HEK293T (cell line): ENCODE results near the gene ARHGEF38.

Experiments used
- CTCF ChIA-PET: fragments of 350-600 bp; formaldehyde crosslinking; extraction: SDS; loops from one replicate; lab custom pipeline; 2021; ENCODE audit warnings: antibody characterized with exemption, inconsistent platforms; lab: Yijun Ruan, JAX
- POLR2A ChIA-PET: fragments of 350-600 bp; formaldehyde crosslinking; extraction: SDS; loops from one replicate; lab custom pipeline; 2020; ENCODE audit warnings: antibody characterized with exemption, inconsistent platforms; lab: Yijun Ruan, JAX
- DNase-seq: peaks from one replicate; pipeline ENCODE4 v3.0.0; 2012; ENCODE audit warnings: mixed read lengths; ENCODE audit errors: extremely low spot score
- ARNT ChIP-seq: fragments of 450-650 bp; IDR thresholded peaks from 2 replicates; pipeline ENCODE4 v1.6.1; 2017; ENCODE audit warnings: mild to moderate bottlenecking
- BHLHE40 ChIP-seq: fragments of 450-650 bp; IDR thresholded peaks from 2 replicates; pipeline ENCODE4 v1.6.1; 2016; ENCODE audit warnings: mild to moderate bottlenecking, moderate library complexity, borderline replicate concordance
- CTBP1 ChIP-seq: fragments of 450-650 bp; IDR thresholded peaks from 2 replicates; pipeline ENCODE4 v1.6.1; 2016; ENCODE audit warnings: borderline replicate concordance
- ELF4 ChIP-seq: fragments of 450-650 bp; IDR thresholded peaks from 2 replicates; pipeline ENCODE4 v1.6.1; 2017; ENCODE audit warnings: antibody characterized with exemption
- FOXA1 ChIP-seq: fragments of 450-650 bp; IDR thresholded peaks from 2 replicates; pipeline ENCODE4 v1.6.1; 2016; ENCODE audit warnings: mild to moderate bottlenecking
- FOXK2 ChIP-seq: fragments of 450-650 bp; IDR thresholded peaks from 2 replicates; pipeline ENCODE4 v1.6.1; 2016; ENCODE audit warnings: mild to moderate bottlenecking
- FOXM1 ChIP-seq: fragments of 450-650 bp; IDR thresholded peaks from 2 replicates; pipeline ENCODE4 v1.6.1; 2017; ENCODE audit warnings: mild to moderate bottlenecking, borderline replicate concordance
- HDGF ChIP-seq: fragments of 450-650 bp; IDR thresholded peaks from 2 replicates; pipeline ENCODE4 v1.6.1; 2017; ENCODE audit warnings: antibody characterized with exemption, borderline replicate concordance
- L3MBTL2 ChIP-seq: fragments of 450-650 bp; conservative IDR thresholded peaks from 2 replicates; pipeline ENCODE4 v1.6.1; 2016; ENCODE audit warnings: mild to moderate bottlenecking
- LEF1 ChIP-seq: fragments of 450-650 bp; IDR thresholded peaks from 2 replicates; pipeline ENCODE4 v1.6.1; 2017; ENCODE audit warnings: mild to moderate bottlenecking, borderline replicate concordance
- NFRKB ChIP-seq: fragments of 450-650 bp; IDR thresholded peaks from 2 replicates; pipeline ENCODE4 v1.6.1; 2016; ENCODE audit warnings: mild to moderate bottlenecking, moderate library complexity
- SP1 ChIP-seq: fragments of 450-650 bp; IDR thresholded peaks from 2 replicates; pipeline ENCODE4 v1.6.1; 2017
- SUZ12 ChIP-seq: fragments of 450-650 bp; IDR thresholded peaks from 2 replicates; pipeline ENCODE4 v1.6.1; 2016; ENCODE audit warnings: mild to moderate bottlenecking
- TARDBP ChIP-seq: fragments of 450-650 bp; IDR thresholded peaks from 2 replicates; pipeline ENCODE4 v1.6.1; 2016
- ZNF384 ChIP-seq: fragments of 450-650 bp; IDR thresholded peaks from 2 replicates; pipeline ENCODE4 v1.6.1; 2016
- TF ChIP-seq, protein P1 (sequence below): fragments of 450-650 bp; IDR thresholded peaks from 2 replicates; pipeline ENCODE4 v1.6.1; 2016

The ARHGEF38 gene

DNA sequence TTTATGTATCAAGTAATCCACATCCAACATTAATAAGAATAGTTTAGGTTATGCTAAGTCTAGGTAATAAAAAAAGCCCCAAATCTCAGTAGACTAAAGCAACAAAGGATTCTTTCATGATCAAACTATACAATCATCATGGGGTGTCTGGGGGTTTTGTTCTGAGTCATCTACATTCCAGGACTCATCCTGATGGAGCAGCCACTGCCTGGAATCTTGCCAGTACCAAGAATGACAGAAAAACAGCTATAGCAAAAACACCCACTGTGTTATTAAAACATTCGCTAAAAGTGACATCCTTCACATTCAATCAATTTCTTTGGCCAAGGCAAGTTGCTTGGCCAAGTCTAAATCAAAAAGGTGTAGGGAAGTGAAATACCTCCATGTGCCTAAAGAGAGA lies 3.9 kb upstream of the ARHGEF38 start:
- TF ChIP-seq ZNF384 = no peak
- TF ChIP-seq CTBP1 = no peak
- TF ChIP-seq BHLHE40 = no peak
- TF ChIP-seq SUZ12 = no peak
- no peak for TF ChIP-seq L3MBTL2
- TF ChIP-seq LEF1 = no peak
- TF ChIP-seq, protein P1, sequence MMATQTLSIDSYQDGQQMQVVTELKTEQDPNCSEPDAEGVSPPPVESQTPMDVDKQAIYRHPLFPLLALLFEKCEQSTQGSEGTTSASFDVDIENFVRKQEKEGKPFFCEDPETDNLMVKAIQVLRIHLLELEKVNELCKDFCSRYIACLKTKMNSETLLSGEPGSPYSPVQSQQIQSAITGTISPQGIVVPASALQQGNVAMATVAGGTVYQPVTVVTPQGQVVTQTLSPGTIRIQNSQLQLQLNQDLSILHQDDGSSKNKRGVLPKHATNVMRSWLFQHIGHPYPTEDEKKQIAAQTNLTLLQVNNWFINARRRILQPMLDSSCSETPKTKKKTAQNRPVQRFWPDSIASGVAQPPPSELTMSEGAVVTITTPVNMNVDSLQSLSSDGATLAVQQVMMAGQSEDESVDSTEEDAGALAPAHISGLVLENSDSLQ = no peak
- TF ChIP-seq NFRKB = no peak
- no peak for TF ChIP-seq SP1
- no peak for TF ChIP-seq HDGF
- TF ChIP-seq ARNT = no peak
- POLR2A ChIA-PET = no interaction called here
- CTCF ChIA-PET = interaction anchor here (0.6 kb wide), 1 partner anchor 86 kb away, joined by 3 read pairs; no protein-coding TSS in a partner anchor
- no peak for DNase-seq

DNA sequence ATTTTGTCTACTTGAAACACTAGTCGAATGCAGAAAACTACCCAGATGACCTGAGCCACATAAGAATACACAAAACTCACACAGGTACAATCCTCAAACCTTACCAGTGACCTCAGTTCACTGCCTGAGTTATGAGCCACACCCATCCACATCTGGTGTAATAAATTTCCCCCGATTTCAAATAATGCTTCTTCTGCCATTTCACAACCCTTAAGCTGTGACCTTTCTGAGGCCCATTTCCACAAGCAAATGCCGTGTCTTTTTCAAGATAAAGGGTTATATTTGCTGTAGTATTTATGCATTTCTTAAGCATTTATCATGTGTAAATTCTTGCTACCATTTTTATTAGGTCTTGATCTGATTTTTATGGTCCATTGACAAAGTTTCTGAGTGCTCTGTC lies 1.8 kb upstream of the ARHGEF38 start:
- no peak for DNase-seq
- ChIA-PET CTCF (no interaction called here), POLR2A (no interaction called here)
- TF ChIP-seq BHLHE40 (no peak), ZNF384 (no peak), CTBP1 (no peak), FOXA1 (no peak), ELF4 (no peak), TARDBP (no peak), ARNT (no peak), NFRKB (no peak), SUZ12 (no peak), LEF1 (no peak), FOXK2 (no peak)
- TF ChIP-seq, protein P1 = no peak

DNA sequence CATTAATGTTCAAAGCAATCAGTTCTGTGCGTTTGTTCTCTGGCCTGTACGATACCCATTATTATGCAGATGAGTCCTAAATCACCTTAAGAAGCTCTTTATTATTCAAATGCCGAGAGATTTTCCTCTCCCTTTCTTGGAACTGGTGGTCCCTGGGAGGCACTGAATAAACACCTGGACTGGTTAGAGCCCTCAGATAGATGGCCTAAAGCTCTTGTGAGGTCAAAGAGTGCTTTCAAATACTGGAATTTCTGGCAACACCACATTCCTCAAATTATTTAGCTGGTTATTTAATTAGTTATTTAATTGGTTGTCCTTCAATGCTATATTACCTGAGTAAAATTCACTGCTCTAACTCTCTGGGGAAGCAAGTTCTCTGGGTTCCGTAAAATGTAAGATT lies 3.0 kb downstream of the ARHGEF38 start:
- ChIA-PET POLR2A (no interaction called here), CTCF (no interaction called here)
- no peak for DNase-seq
- TF ChIP-seq FOXA1 (no peak), L3MBTL2 (no peak), HDGF (no peak), SP1 (no peak), LEF1 (no peak), ZNF384 (no peak), TARDBP (no peak), ARNT (no peak), BHLHE40 (no peak), FOXM1 (no peak), CTBP1 (no peak), NFRKB (no peak)
- TF ChIP-seq, protein P1 = no peak

DNA sequence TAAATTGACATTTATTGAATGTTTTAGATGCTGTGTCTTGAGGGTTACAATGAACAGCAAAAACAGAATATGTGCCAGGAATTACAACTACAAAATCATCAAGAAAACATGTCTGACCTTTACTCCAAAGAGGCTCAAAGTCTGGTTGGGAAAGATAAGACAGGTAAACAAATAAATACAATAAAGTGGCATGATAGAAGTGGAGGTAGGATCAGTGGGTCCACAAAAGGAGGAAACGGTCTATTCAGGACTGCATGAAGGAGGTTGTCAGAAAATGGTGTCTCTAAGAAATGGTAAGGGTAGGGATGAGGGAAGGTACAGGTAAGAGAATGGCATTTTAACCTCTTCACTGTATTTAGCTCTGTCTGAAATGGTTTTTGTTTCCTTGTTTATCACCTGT lies 3.8 kb downstream of the ARHGEF38 start:
- TF ChIP-seq CTBP1 (no peak), ELF4 (no peak), NFRKB (no peak), BHLHE40 (no peak), SP1 (no peak), SUZ12 (no peak), FOXA1 (no peak), ARNT (no peak), FOXK2 (no peak), ZNF384 (no peak), HDGF (no peak), L3MBTL2 (no peak), LEF1 (no peak), TARDBP (no peak), FOXM1 (no peak)
- TF ChIP-seq, protein P1 = no peak
- DNase-seq = no peak
- POLR2A ChIA-PET = no interaction called here
- CTCF ChIA-PET = no interaction called here

DNA sequence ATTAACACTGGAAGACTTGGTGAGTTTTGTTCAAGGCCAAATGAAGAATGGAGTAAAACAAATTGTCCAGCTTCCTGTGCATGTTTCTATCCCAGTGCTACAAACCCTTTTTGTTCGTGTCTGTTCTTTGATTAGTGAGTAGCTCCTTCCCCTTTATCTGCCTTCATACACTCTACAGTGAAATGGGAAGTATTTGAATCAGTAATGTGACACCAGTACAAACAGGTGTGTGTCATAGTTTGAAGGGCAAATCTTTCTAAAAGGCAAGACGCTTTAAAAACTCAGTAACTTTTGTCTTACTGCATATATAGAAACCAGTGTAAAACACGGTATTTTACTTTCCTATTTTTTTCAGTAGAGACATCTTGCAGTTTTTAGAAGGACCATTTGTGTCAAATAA lies 5.9 kb downstream of the ARHGEF38 start:
- CTCF ChIA-PET = no interaction called here

DNA sequence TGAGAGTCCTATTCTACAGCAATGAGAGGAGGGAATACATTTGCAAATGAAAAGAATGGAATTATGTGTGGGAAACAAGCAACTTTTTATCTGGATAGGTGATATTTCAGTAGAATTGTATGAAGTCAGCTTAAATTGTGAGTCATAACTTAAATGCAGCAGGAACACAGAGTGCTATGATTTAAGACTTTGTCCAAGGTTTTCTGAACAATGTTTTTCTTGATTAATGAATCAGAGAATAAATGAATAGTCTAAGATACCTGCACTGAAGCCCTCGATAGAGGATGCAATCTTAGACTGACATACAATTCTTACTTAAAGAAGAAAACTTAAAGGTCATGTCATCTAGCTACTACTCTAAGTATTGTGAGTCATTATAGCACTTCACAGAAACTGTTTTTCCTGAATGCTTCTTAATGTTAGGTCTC lies 8.0 kb downstream of the ARHGEF38 start:
- CTCF ChIA-PET = no interaction called here
- POLR2A ChIA-PET = no interaction called here
- no peak for DNase-seq
- TF ChIP-seq L3MBTL2 (no peak), NFRKB (no peak), CTBP1 (no peak), ELF4 (no peak), FOXM1 (no peak), BHLHE40 (no peak), SUZ12 (no peak), SP1 (no peak), LEF1 (no peak), ZNF384 (no peak), ARNT (no peak), TARDBP (no peak), HDGF (no peak), FOXA1 (no peak), FOXK2 (no peak)
- TF ChIP-seq, protein P1 = no peak

More for the DNA sequence above, 5.9 kb downstream of the ARHGEF38 start:
- POLR2A ChIA-PET = no interaction called here
- no peak for DNase-seq
- TF ChIP-seq FOXA1 (no peak), ELF4 (no peak), TARDBP (no peak), CTBP1 (no peak)
